Measurements from ENCODE around the gene PROC.

DNA sequence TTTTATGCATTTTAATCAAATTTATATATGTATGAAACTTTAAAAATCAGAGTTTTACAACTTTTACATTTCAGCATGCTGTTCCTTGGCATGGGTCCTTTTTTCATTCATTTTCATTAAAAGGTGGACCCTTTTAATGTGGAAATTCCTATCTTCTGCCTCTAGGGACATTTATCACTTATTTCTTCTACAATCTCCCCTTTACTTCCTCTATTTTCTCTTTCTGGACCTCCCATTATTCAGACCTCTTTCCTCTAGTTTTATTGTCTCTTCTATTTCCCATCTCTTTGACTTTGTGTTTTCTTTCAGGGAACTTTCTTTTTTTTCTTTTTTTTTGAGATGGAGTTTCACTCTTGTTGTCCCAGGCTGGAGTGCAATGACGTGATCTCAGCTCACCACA is 5.7 kb downstream of the PROC start:
- TF ChIP-seq, protein P1, sequence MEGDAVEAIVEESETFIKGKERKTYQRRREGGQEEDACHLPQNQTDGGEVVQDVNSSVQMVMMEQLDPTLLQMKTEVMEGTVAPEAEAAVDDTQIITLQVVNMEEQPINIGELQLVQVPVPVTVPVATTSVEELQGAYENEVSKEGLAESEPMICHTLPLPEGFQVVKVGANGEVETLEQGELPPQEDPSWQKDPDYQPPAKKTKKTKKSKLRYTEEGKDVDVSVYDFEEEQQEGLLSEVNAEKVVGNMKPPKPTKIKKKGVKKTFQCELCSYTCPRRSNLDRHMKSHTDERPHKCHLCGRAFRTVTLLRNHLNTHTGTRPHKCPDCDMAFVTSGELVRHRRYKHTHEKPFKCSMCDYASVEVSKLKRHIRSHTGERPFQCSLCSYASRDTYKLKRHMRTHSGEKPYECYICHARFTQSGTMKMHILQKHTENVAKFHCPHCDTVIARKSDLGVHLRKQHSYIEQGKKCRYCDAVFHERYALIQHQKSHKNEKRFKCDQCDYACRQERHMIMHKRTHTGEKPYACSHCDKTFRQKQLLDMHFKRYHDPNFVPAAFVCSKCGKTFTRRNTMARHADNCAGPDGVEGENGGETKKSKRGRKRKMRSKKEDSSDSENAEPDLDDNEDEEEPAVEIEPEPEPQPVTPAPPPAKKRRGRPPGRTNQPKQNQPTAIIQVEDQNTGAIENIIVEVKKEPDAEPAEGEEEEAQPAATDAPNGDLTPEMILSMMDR (IDR thresholded peaks at IDR 0.05) = no peak
- TF ChIP-seq POLR2A (IDR thresholded peaks at IDR 0.05) = no peak

All from ovary (tissue), 3 donors.